ENCODE results near the gene PRM3. TPM values are rescaled to one million over a fixed set of nuclear protein-coding genes. Genes with fewer than 3 reads are reported as not detected.

PRM3 gene
- not detected for total RNA-seq

DNA sequence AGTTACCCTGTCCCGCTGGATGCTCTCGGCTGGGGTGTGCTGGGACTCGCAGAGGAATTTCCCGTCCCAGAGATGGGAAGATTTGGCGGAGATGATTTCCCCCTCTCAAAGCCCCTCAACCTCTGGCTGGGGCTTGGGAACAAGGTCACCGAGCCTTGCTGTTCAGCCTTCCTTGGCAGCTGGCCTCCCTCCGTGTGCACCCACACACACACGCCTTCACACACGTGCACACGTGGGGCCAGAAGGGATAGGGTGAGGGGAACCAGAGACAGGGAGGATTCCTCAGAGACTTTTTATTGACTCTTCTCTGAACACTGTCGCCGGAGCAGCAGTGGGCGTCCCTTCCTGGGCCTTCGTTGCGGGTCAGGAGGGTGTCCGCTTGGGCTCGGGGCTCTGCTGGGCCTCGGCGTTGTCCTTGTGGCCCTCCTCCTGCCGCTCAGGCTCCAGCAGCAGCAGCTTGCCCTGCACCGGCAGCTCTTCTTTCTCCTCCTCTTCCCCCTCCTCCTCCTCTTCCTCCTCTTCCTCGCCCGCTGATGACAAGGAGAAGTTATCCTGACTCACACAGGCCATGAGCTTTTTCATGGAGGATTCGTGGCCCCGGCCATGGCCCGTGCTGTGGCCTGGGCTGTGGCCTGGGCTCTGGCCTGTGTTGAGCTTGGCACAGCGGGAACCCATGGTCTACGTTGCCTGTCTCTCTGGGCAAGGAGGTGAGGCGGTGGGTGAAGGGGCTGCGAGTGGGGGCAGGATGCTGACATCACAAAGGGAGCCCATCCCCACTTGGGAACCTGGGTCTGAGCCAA, at the start of gene PRM3:
Gene PRM3, minus strand, starts transcription at position 709 of the 800 bp plus-strand sequence. Its CDS starts 34 bp downstream, at position 675.
- H3K27ac Mint-ChIP-seq: no peak within 1 kb of the TSS
- intact Hi-C loops (cut with micrococcal nuclease): no loop called here

DNA sequence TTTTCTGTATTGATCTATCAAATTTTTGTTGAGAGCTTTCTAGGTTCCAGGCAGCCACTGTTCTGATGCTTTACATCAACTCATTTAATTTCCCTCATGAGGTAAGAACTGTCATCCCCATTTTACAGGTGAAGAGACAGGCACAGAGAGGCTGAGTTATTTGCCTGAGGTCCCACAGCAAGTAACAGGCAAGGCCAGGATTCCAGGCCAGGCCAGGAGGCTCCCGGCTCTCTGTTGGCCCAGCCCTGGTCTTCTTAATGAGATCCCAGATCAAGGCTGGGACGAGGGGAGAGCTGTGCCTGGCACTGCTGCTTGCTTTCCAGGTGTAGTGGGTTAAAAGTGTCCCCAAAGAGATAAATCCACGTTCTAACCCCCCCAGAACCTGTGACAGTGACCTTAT, 49.4 kb upstream of the PRM3 start:
- Mint-ChIP-seq H3K27ac (no peak overlapping the region), H3K27me3 (no peaks in the 10 kb centered on the region), H3K4me3 (no peak overlapping the region), H3K36me3 (ENCODE audit: low read depth) (no peaks in the 10 kb centered on the region), H3K9me3 (peaks cover 2% of the 10 kb centered on the region), H3K4me1 (ENCODE audit: low read depth) (peaks cover 29% of the 10 kb centered on the region)
- DNase-seq (no peak), ATAC-seq (no peak)
- ChIA-PET POLR2A (no interaction called here), CTCF (no interaction called here)
- intact Hi-C loops (cut with micrococcal nuclease): no loop called here
- TF ChIP-seq, protein P1, sequence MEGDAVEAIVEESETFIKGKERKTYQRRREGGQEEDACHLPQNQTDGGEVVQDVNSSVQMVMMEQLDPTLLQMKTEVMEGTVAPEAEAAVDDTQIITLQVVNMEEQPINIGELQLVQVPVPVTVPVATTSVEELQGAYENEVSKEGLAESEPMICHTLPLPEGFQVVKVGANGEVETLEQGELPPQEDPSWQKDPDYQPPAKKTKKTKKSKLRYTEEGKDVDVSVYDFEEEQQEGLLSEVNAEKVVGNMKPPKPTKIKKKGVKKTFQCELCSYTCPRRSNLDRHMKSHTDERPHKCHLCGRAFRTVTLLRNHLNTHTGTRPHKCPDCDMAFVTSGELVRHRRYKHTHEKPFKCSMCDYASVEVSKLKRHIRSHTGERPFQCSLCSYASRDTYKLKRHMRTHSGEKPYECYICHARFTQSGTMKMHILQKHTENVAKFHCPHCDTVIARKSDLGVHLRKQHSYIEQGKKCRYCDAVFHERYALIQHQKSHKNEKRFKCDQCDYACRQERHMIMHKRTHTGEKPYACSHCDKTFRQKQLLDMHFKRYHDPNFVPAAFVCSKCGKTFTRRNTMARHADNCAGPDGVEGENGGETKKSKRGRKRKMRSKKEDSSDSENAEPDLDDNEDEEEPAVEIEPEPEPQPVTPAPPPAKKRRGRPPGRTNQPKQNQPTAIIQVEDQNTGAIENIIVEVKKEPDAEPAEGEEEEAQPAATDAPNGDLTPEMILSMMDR (IDR thresholded peaks at IDR 0.05): no peak

More for the DNA sequence above, at the start of gene PRM3:
- Mint-ChIP-seq H3K4me1 (ENCODE audit: low read depth) (no peaks in the 10 kb centered on the region), H3K27me3 (no peaks in the 10 kb centered on the region), H3K9me3 (no peaks in the 10 kb centered on the region), H3K4me3 (no peak within 1 kb of the TSS), H3K36me3 (ENCODE audit: low read depth) (no peaks in the 10 kb centered on the region)
- DNase-seq (no peak), ATAC-seq (no peak)
- ChIA-PET CTCF (interaction anchor here (0.7 to 1.3 kb wide), 3 partner anchors 9 to 14 kb away, joined by 3 to 4 read pairs (median 3); no protein-coding TSS in a partner anchor), POLR2A (interaction anchor here (0.9 to 2.0 kb wide), 6 partner anchors 9 to 86 kb away, joined by 3 to 7 read pairs (median 3); no protein-coding TSS in a partner anchor)
- TF ChIP-seq, protein P1 (IDR thresholded peaks at IDR 0.05): no peak

DNA sequence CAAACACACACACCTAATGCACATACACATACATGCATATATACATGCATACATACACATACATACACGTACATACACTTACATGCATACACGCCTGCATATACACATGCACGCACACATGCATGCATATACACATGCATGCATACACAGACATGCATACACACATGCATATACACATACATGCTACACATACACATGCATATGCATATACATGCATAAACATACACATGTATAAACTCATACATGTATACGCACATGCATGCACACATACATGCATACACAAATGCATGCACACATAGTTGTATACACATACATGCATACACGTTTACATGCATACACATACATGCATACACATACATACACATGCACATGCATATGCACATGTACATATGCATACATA, 48.2 kb upstream of the PRM3 start:
- no peaks in the 10 kb centered on the region for H3K36me3 Mint-ChIP-seq (ENCODE audit: low read depth)
- ChIA-PET POLR2A (no interaction called here), CTCF (no interaction called here)
- ATAC-seq (no peak), DNase-seq (no peak)
- intact Hi-C loops (cut with micrococcal nuclease): no loop called here
- H3K27me3 Mint-ChIP-seq: no peaks in the 10 kb centered on the region
- peaks cover 18% of the 10 kb centered on the region for H3K4me1 Mint-ChIP-seq (ENCODE audit: low read depth)
- no peak overlapping the region for H3K4me3 Mint-ChIP-seq
- TF ChIP-seq, protein P1 (IDR thresholded peaks at IDR 0.05): no peak
- no peak overlapping the region for H3K27ac Mint-ChIP-seq
- H3K9me3 Mint-ChIP-seq: no peaks in the 10 kb centered on the region

- H3K4me1 Mint-ChIP-seq (ENCODE audit: low read depth): peaks cover 6% of the 10 kb centered on the region
- TF ChIP-seq, protein P1 (IDR thresholded peaks at IDR 0.05): no peak
- no peaks in the 10 kb centered on the region for H3K9me3 Mint-ChIP-seq
- ATAC-seq (no peak), DNase-seq (no peak)
- H3K27me3 Mint-ChIP-seq: no peaks in the 10 kb centered on the region
- intact Hi-C loops (cut with micrococcal nuclease): no loop called here
- H3K27ac Mint-ChIP-seq: no peak overlapping the region
- POLR2A ChIA-PET: interaction anchor here (1.0 kb wide), 2 partner anchors 8 to 9 kb away, joined by 3 to 4 read pairs; no protein-coding TSS in a partner anchor
- no peak overlapping the region for H3K4me3 Mint-ChIP-seq
- CTCF ChIA-PET: interaction anchor here (0.9 to 2.0 kb wide), 2 partner anchors 8 to 34 kb away, joined by 3 to 5 read pairs; no protein-coding TSS in a partner anchor
- no peaks in the 10 kb centered on the region for H3K36me3 Mint-ChIP-seq (ENCODE audit: low read depth)
These were observed 46.7 kb upstream of the PRM3 start for GRCh38 chr16:11320170-11320569.

- Mint-ChIP-seq H3K27ac (no peak overlapping the region), H3K27me3 (no peaks in the 10 kb centered on the region), H3K4me3 (no peak overlapping the region), H3K9me3 (no peaks in the 10 kb centered on the region), H3K36me3 (ENCODE audit: low read depth) (no peaks in the 10 kb centered on the region), H3K4me1 (ENCODE audit: low read depth) (peaks cover under 1% of the 10 kb centered on the region)
- CTCF ChIA-PET: interaction anchor here (2.0 kb wide), 1 partner anchor 35 kb away, joined by 5 read pairs; no protein-coding TSS in a partner anchor
- DNase-seq (no peak), ATAC-seq (no peak)
- POLR2A ChIA-PET: interaction anchor here (1.0 kb wide), 2 partner anchors 8 to 9 kb away, joined by 3 to 4 read pairs; no protein-coding TSS in a partner anchor
- intact Hi-C loops (cut with micrococcal nuclease): no loop called here
- TF ChIP-seq, protein P1 (IDR thresholded peaks at IDR 0.05): no peak
These were observed 46.2 kb upstream of the PRM3 start for GRCh38 chr16:11319529-11320146.

Measured in activated CD8-positive, alpha-beta T cell treated with anti-CD3 and anti-CD28 coated beads for 36 hours (primary cell).